SK-N-SH treated with all-trans-retinoic acid at 6 μM for 48 hours (cell line): ENCODE data around the gene TMTC3.

Experiments used
- BACH2 ChIP-seq: fragments of 250-450 bp; sonication (Bioruptor Pico); IDR thresholded peaks from 2 replicates; pipeline ENCODE4 v1.9.0; 2021; ENCODE audit warnings: mild to moderate bottlenecking, borderline replicate concordance
- PATZ1 ChIP-seq: fragments of 250-450 bp; sonication (Bioruptor Pico); IDR thresholded peaks from 2 replicates; pipeline ENCODE4 v1.8.0; 2020; ENCODE audit warnings: mild to moderate bottlenecking, moderate library complexity, borderline replicate concordance
- POU6F1 ChIP-seq: fragments of 250-450 bp; sonication (Bioruptor Pico); IDR thresholded peaks from 2 replicates; pipeline ENCODE4 v1.8.0; 2021; ENCODE audit warnings: low read depth, mild to moderate bottlenecking, moderate library complexity, borderline replicate concordance
- PPARA ChIP-seq: fragments of 250-450 bp; sonication (Bioruptor Pico); IDR thresholded peaks from 2 replicates; pipeline ENCODE4 v1.5.0; 2020; ENCODE audit warnings: mild to moderate bottlenecking, borderline replicate concordance
- SNAI2 ChIP-seq: fragments of 250-450 bp; sonication (Bioruptor Pico); IDR thresholded peaks from 2 replicates; pipeline ENCODE4 v1.5.0; 2020; ENCODE audit warnings: mild to moderate bottlenecking, moderate library complexity
- TCF4 ChIP-seq: fragments of 250-450 bp; sonication (Bioruptor Pico); IDR thresholded peaks from 2 replicates; pipeline ENCODE4 v1.8.0; 2021; ENCODE audit warnings: mild to moderate bottlenecking, moderate library complexity, borderline replicate concordance
- TOX ChIP-seq: fragments of 250-450 bp; sonication (Bioruptor Pico); IDR thresholded peaks from 2 replicates; pipeline ENCODE4 v1.8.0; 2021; ENCODE audit warnings: mild to moderate bottlenecking, moderate library complexity, borderline replicate concordance
- ZC3H10 ChIP-seq: fragments of 250-450 bp; sonication (Bioruptor Pico); IDR thresholded peaks from 2 replicates; pipeline ENCODE4 v1.5.1; 2021; ENCODE audit warnings: mild to moderate bottlenecking, moderate library complexity
- ZFP3 ChIP-seq: fragments of 250-450 bp; sonication (Bioruptor Pico); IDR thresholded peaks from 2 replicates; pipeline ENCODE4 v1.5.0; 2020; ENCODE audit warnings: mild to moderate bottlenecking, moderate library complexity
- ZFP30 ChIP-seq: fragments of 450-650 bp; formaldehyde crosslinking; IDR thresholded peaks from 2 replicates; pipeline ENCODE4 v1.5.0; 2022; ENCODE audit warnings: mild to moderate bottlenecking, moderate library complexity
- ZNF565 ChIP-seq: fragments of 450-650 bp; formaldehyde crosslinking; conservative IDR thresholded peaks from 2 replicates; pipeline ENCODE4 v1.5.0; 2020; ENCODE audit warnings: low read depth, mild to moderate bottlenecking, moderate library complexity
- ZNF70 ChIP-seq: fragments of 450-650 bp; formaldehyde crosslinking; IDR thresholded peaks from 2 replicates; pipeline ENCODE4 v1.5.0; 2020; ENCODE audit warnings: mild to moderate bottlenecking, moderate library complexity

- TF ChIP-seq ZFP30 (no peak), POU6F1 (no peak), ZC3H10 (CRISPR knock-in tag) (no peak), ZFP3 (no peak), TOX (CRISPR knock-in tag) (no peak), PATZ1 (CRISPR knock-in tag) (no peak), ZNF565 (CRISPR knock-in tag) (no peak), ZNF70 (CRISPR knock-in tag) (no peak), PPARA (CRISPR knock-in tag) (no peak), SNAI2 (CRISPR knock-in tag) (no peak), TCF4 (CRISPR knock-in tag) (no peak), BACH2 (CRISPR knock-in tag) (no peak)
Observed at GRCh38 chr12:88127855-88128254, 14.3 kb upstream of the TMTC3 start.
